Measurements from ENCODE around the gene ABCF3. TPM values are rescaled to one million over a fixed set of nuclear protein-coding genes. Genes with fewer than 3 reads are reported as not detected.

Gene ABCF3
- total and polyA plus RNA-seq, 7 donors, result 44.1 to 108 (median 79.3) TPM

- Histone ChIP-seq H3K9me3 (no peaks in the 10 kb centered on the region), H3K27ac (no peak overlapping the region), H3K4me3 (no peak overlapping the region), H3K27me3 (ENCODE audit: insufficient read depth in 3 of 3, low read length in 2 of 3) (peaks cover 0 to 63% (median 21%) of the 10 kb centered on the region in 3 donors), H3K36me3 (ENCODE audit: insufficient read depth in 1 of 2, low read depth in 1 of 2) (no peaks in the 10 kb centered on the region), H3K4me1 (no peaks in the 10 kb centered on the region)
- TF ChIP-seq CTCF (IDR thresholded peaks at IDR 0.05), result no peak
- no peak for DNase-seq
- intact Hi-C loops (cut with DNase I), result no loop called here
- WGBS, 3 donors, result 51 to 58% (median 55%) methylated on average over 3 of the region's 3 CpGs
- ATAC-seq, result no peak
Observed at GRCh38 chr3:184231671-184232070, 45.7 kb downstream of the ABCF3 start.

GRCh38 chr3:184233127-184233843, 47.3 kb downstream of the ABCF3 start:
- Histone ChIP-seq H3K27ac (no peak overlapping the region), H3K4me1 (no peaks in the 10 kb centered on the region), H3K27me3 (ENCODE audit: insufficient read depth in 3 of 3, low read length in 2 of 3) (peaks cover 0 to 48% (median 21%) of the 10 kb centered on the region in 3 donors), H3K36me3 (ENCODE audit: insufficient read depth in 1 of 2, low read depth in 1 of 2) (no peaks in the 10 kb centered on the region), H3K9me3 (no peaks in the 10 kb centered on the region), H3K4me3 (no peak overlapping the region)
- ATAC-seq (no peak), DNase-seq (no peak)
- TF ChIP-seq CTCF (IDR thresholded peaks at IDR 0.05), result no peak
- 78 to 82% (median 79%) methylated on average over 17 to 23 of the region's 23 CpGs for WGBS, 3 donors
- intact Hi-C loops (cut with DNase I), result no loop called here

GRCh38 chr3:184234224-184234623, 48.2 kb downstream of the ABCF3 start:
- H3K36me3 ChIP-seq (ENCODE audit: insufficient read depth in 1 of 2, low read depth in 1 of 2), result no peaks in the 10 kb centered on the region
- H3K27me3 ChIP-seq (ENCODE audit: insufficient read depth in 3 of 3, low read length in 2 of 3), result peaks cover 0 to 40% (median 18%) of the 10 kb centered on the region in 3 donors
- H3K4me1 ChIP-seq, result no peaks in the 10 kb centered on the region
- intact Hi-C loops (cut with DNase I), result no loop called here
- no peak overlapping the region for H3K27ac ChIP-seq
- TF ChIP-seq CTCF (IDR thresholded peaks at IDR 0.05), result no peak
- WGBS, 3 donors, result 11 to 23% (median 12%) methylated on average over 4 of the region's 4 CpGs
- DNase-seq (peak; percentile 69 to 79), ATAC-seq (peak; percentile 37 to 72 (median 66))
- H3K4me3 ChIP-seq, result no peak overlapping the region
- H3K9me3 ChIP-seq, result no peaks in the 10 kb centered on the region

GRCh38 chr3:184234671-184235380, 48.8 kb downstream of the ABCF3 start:
- Histone ChIP-seq H3K4me3 (no peak overlapping the region), H3K27me3 (ENCODE audit: insufficient read depth in 3 of 3, low read length in 2 of 3) (peaks cover 0 to 34% (median 18%) of the 10 kb centered on the region in 3 donors), H3K9me3 (no peaks in the 10 kb centered on the region), H3K27ac (no peak overlapping the region), H3K4me1 (no peaks in the 10 kb centered on the region), H3K36me3 (ENCODE audit: insufficient read depth in 1 of 2, low read depth in 1 of 2) (no peaks in the 10 kb centered on the region)
- WGBS, 3 donors, result 72 to 81% (median 80%) methylated on average over 19 of the region's 19 CpGs
- TF ChIP-seq CTCF (IDR thresholded peaks at IDR 0.05), result no peak
- ATAC-seq (no peak), DNase-seq (no peak)
- intact Hi-C loops (cut with DNase I), result no loop called here

All from psoas muscle (tissue), 8 donors.